NCI-H1930 (cell line): ENCODE data around the gene ZNF101.
A peak's percentile ranks its signal among the peaks of the same experiment; 100 is the strongest.

ENCODE experiments used
- DNase-seq, 2 experiments: peaks; one replicate each; lab custom pipeline; 2025; lab: John Stamatoyannopoulos, UW

ZNF101 gene

DNA sequence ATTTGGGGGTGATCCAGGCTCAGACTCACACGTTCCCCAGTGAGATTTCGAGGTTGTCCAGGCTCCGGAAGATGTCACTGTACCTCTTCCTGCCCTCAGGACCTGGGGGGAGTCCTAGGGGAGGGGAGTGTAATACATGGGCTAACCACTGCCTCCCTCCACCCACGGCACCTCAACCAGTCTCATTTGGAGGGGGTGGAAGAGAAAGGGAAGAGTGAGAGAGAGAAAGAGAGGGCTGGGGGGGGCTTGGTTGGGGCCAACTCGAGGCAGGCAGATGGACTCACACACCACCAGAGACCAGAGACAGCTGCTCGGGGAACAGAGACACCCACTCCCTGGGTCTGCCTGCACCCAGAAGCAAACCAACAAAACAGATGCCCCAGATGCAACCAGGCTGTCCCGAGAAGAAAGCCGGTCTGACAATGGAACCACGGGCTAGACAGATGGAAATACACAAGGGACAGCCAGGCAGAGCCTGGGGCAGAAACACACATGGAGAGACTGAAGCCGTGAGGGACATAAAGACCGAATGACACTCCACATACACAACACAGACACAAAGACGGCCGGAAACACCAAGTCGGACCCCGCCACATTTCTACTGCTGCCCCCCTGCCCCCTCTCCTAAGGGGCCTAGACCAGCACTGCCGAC is 26.0 kb upstream of the ZNF101 start:
- no peak for DNase-seq

DNA sequence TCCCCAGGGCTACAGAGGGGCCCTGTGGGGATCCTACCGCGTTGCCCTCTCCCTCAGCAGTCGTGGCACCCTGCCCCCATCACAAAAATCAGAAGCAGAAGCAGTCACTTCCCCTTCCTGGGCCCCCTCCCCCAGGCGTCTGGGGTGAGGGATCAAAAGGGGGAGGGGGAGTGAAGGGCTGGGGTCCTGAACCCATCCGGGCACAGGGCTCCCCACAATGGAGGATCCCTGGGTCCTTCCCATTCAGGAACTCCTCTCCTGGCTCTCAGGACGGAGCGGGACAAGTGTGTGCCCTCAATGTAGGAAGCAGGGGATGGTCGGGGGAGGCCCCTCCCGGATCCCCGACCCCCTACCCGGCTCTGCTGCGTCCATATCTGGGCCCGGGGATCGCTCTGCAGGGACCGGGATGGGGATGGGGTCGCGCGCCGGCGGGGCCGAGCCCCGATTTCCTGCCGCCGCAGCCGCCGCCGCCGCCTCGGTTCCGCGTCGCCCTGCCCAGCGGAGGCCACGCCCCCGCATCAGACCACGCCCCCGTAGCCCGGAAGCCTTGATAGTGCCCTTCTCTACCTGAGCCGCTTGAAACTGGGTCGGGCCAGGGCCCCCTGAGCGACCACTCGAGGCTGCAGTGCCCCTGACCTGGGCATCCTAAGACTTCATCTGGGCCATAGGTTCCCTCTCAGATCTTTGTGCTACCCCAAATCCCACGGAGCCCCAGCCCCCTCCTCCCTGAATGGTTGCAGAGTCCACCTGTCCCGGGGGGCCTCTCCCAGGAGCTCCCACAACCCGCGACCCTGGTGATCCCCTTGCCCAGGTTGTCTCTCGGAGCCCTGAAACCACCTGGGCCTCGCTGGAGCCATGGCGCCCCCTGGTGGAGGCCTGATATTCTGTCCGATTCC is 25.2 kb upstream of the ZNF101 start, which contains the start of gene GMIP:
GMIP (minus strand) TSS at position 500 of the 896 bp plus-strand sequence; CDS start at position 372, 128 bp downstream.
- peak; percentile 30 to 46 for DNase-seq

- no peak for DNase-seq
Measured at GRCh38 chr19:19644054-19644388, 24.6 kb upstream of the ZNF101 start.

DNA sequence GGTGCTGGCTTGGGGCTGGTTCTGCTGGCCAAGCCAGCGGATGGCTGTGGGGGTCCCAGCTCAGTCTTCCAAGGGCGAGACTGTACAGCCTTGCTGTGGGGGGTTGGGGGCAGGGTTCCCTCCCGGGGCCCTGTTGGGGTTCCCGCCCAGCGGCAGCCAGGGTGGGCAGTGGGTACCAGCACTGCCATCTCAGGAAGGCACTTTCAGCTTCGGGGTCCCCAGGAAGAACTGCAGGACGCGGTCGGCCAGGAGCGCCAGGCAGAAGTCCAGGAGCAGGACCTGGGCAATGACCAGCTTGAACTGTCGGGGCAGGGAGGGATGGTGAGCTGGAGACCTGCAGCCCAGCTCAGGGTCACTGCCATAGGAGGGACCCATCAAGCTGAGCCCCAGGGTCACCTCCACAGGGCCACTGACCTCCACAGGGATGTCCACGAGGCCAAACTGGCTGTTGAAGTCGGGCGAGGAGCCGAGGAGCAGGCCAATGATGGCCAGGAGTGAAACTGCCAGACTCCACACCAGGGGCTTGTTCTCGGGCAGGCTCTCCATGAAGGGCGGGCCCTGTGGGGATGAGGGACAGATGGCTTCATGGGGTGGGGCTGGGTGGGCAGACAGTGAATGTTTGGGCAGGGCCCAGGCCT is 23.3 kb upstream of the ZNF101 start:
- DNase-seq: no peak

DNA sequence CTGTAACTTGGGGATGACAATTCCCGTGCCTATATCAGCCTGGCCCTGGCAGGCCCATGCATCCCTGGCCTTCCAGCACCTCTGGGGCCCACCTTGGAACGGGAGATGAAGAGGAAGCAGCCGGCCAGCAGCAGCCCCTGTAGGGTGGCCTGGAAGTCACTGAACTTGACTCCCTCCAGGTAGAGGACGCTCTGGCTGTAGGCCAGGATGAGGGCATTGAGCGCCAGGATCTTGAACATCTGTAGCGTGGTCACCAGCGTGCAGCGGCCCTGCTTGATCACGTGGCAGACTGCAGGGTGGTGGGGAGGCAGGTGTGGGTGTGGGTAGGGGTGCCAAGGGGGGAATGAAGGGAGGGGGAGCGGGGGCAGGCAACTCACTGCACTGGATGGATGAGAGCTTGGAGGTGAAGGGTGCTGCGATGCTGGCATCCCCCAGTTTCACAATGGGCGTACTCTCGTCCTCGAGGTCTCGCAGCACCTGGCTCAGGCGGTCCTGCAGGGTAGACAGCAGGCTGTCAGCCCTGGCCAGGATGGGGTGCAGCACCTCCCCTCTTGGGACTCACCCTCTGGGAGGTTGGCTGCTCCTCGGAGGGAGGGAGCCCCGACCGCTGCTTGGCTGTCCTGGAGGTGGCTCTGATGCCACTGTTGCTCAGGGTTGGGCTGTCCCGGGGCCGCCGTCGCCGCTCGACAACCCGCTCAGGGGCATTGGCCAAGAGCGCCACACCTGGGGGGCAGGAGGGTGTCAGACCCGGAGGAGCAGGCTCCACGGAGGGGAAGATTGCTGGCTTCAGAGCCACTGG is 21.4 kb upstream of the ZNF101 start:
- DNase-seq: no peak

DNA sequence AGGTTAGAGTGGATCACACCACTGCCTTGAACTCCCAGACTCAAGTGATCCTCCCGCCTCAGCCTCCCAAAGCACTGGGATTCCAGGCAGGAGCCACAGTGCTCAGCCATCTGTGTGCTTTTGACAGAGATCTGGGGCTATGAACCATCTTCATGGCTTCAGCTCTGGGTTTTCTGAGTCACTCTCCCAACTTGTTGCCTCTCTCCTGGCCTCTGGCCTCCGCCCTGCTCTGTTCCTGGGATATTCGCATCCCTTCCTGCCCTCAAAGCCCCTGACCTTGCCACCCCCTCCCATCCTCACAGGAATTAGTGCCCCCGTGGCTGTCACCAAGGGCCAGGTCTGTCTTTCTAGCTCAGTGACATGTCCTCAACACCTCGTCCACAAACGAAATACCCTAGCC is 19.5 kb upstream of the ZNF101 start:
- no peak for DNase-seq

DNA sequence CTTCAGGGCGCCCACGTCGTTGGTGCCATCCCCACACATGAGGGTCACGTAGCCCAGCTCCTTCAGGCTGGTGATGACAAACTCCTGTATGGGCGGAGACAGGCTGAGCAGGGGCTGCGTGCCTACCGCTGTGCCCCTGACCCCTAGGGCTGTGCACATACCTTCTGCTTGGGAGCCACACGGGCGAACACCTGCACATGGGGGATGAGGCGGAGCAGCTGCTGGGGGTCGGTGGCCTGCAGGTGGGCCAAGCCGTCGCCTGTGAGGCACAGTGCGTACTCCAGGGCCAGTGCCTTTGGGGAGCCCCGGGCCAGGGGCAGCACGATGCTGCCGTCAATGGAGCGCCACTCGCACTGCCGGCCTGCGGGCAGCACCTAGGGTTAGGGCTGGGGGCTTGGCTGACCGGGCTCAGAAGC is 19.1 kb upstream of the ZNF101 start:
- no peak for DNase-seq

DNA sequence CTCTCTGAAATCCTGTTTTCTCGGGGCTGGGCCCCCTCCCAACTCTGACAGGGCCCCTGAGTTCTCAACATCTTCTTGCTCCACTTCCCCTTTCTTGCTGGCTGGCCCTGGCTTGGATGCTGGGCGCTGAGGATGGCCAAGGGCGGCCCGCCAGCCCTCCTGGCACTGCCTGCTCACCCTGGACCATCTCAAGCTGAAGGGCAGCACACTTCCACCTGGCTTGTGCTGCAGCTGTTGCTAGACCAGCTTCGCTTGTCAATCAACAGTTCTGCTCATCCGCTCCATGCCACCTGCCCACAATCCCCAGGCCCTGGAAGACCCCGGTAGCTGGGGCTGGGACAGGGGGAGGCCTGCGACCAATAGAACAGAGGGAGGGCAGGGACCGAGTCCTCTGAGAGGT is 18.3 kb upstream of the ZNF101 start:
- DNase-seq: no peak

DNA sequence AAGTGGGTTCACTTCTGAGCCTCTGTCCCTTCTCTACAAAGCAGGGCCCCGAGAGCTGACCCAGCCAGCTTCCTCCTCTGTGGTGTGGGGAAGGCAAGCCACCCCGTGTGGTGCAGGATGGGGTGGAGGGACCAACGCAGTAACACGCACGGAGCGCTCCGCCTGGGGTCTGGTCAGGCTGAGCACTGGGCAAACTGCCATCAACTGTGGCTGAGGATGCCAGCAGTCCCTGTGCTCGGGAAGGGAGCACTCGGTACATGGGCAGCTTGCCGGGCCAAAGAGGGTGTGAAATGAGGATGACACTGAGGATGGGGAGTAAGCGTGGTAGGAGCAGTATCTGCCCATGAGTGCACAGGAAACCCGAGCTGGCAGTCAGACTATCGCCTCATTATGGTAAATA is 17.6 kb upstream of the ZNF101 start:
- no peak for DNase-seq

GRCh38 chr19:19652482-19653295 is 15.9 kb upstream of the ZNF101 start:
- DNase-seq: no peak

GRCh38 chr19:19653597-19654147 is 15.0 kb upstream of the ZNF101 start:
- DNase-seq: no peak

DNA sequence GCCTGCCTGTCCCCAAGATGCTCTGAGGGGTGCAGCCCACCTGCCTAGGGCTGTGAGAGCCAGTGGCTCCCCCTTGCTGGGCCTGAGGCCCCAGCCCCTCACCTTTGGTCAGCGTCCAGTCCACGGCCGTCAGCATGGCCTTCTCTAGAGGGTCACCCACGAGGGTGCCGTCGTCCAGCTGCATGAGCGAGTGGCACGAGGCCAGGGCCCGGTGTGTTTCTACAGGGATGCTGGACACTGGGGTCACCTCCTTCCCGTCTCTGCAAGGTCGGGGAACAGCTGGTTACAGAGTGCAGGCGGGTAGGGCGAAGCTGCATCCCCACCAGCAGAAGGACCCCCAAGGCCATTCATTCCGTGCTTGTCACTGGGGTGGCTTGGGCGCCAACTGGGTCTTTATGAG is 14.2 kb upstream of the ZNF101 start:
- no peak for DNase-seq

DNA sequence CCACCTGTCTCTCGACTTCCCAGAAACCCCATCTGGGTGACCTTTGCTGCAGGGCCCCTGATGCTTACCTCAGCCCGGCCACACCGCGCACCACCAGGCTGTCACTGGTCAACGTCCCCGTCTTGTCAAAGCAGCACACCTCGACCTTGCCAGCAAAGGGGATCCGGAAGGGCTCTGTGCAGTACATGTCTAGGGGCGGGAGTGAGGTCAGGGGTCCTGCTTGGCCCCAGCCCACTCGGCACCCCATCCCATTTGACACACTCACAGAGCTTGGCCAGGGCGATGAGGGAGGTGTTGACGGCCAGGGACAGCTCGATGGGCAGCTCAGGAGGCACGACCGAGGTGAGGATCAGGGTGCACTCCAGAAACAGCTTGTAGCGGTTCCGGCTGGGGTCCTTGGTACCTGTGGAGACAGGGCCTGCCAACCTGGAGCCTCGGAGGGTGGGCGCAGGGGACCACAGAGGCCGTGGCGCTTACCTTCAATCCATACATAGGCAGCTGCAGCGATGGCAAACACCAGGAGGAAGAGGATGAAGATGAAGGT is 13.5 kb upstream of the ZNF101 start:
- no peak for DNase-seq

GRCh38 chr19:19655641-19656343 is 12.8 kb upstream of the ZNF101 start:
- no peak for DNase-seq

GRCh38 chr19:19656451-19657396 is 11.9 kb upstream of the ZNF101 start:
- DNase-seq: no peak

- DNase-seq: no peak
Measured at GRCh38 chr19:19657397-19657783, 11.2 kb upstream of the ZNF101 start.

- DNase-seq: no peak
Measured at GRCh38 chr19:19659646-19660245, 8.9 kb upstream of the ZNF101 start.

GRCh38 chr19:19661141-19661674 is 7.4 kb upstream of the ZNF101 start:
- no peak for DNase-seq
